ENCODE results near the gene ZFHX3. TPM values are rescaled to one million over a fixed set of nuclear protein-coding genes. Genes with fewer than 3 reads are reported as not detected.

Gene ZFHX3
- polyA plus RNA-seq, 1 donor from 2014 or later, result 26.4 TPM

DNA sequence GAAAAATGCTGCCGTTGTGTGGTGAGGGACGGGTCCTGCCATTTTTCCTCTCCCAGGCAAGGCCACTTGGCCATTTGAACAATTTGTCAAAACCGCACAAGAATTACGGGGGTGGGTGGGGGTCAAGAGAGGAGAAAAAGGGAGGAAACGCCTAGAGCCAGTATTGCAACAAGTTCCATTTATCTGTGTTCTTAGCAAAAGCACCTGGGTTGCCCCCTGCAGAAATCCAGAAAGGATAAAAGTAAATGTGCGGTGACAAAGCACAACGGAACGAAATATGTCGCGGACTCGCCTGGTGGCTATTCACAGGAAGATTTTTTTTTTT is 209.4 kb downstream of the ZFHX3 start:
- no peaks in the 10 kb centered on the region for H3K9me3 ChIP-seq (ENCODE audit: low read length)
- H3K27ac ChIP-seq (ENCODE audit: low read length), result peak overlapping the region; percentile 97
- peak overlapping the region; percentile 72 for H3K9ac ChIP-seq (ENCODE audit: low read length)
- peak overlapping the region; percentile 46 for H3K4me3 ChIP-seq (ENCODE audit: low read length)
- no peaks in the 10 kb centered on the region for H3K27me3 ChIP-seq (ENCODE audit: insufficient read depth, low read depth, low read length)
- no peaks in the 10 kb centered on the region for H3K36me3 ChIP-seq (ENCODE audit: insufficient read depth, low read length)
- no peak for TF ChIP-seq EZH2 (IDR thresholded peaks at IDR 0.05; ENCODE audit: borderline replicate concordance, insufficient read depth, low read length, poor library complexity, severe bottlenecking)
- no peak for TF ChIP-seq RAD21 (conservative IDR thresholded peaks at IDR 0.05)
- no peak for TF ChIP-seq EP300 (conservative IDR thresholded peaks at IDR 0.05; ENCODE audit: poor library complexity, severe bottlenecking)
- TF ChIP-seq, protein P1, sequence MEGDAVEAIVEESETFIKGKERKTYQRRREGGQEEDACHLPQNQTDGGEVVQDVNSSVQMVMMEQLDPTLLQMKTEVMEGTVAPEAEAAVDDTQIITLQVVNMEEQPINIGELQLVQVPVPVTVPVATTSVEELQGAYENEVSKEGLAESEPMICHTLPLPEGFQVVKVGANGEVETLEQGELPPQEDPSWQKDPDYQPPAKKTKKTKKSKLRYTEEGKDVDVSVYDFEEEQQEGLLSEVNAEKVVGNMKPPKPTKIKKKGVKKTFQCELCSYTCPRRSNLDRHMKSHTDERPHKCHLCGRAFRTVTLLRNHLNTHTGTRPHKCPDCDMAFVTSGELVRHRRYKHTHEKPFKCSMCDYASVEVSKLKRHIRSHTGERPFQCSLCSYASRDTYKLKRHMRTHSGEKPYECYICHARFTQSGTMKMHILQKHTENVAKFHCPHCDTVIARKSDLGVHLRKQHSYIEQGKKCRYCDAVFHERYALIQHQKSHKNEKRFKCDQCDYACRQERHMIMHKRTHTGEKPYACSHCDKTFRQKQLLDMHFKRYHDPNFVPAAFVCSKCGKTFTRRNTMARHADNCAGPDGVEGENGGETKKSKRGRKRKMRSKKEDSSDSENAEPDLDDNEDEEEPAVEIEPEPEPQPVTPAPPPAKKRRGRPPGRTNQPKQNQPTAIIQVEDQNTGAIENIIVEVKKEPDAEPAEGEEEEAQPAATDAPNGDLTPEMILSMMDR (IDR thresholded peaks at IDR 0.05; ENCODE audit: poor library complexity, severe bottlenecking), result no peak
- TF ChIP-seq SMC3 (conservative IDR thresholded peaks at IDR 0.05; ENCODE audit: poor library complexity), result no peak
- TF ChIP-seq POLR2AphosphoS5 (IDR thresholded peaks at IDR 0.05), result no peak
- TF ChIP-seq MXI1 (conservative IDR thresholded peaks at IDR 0.05; ENCODE audit: poor library complexity, severe bottlenecking), result no peak
- TF ChIP-seq, protein P2, sequence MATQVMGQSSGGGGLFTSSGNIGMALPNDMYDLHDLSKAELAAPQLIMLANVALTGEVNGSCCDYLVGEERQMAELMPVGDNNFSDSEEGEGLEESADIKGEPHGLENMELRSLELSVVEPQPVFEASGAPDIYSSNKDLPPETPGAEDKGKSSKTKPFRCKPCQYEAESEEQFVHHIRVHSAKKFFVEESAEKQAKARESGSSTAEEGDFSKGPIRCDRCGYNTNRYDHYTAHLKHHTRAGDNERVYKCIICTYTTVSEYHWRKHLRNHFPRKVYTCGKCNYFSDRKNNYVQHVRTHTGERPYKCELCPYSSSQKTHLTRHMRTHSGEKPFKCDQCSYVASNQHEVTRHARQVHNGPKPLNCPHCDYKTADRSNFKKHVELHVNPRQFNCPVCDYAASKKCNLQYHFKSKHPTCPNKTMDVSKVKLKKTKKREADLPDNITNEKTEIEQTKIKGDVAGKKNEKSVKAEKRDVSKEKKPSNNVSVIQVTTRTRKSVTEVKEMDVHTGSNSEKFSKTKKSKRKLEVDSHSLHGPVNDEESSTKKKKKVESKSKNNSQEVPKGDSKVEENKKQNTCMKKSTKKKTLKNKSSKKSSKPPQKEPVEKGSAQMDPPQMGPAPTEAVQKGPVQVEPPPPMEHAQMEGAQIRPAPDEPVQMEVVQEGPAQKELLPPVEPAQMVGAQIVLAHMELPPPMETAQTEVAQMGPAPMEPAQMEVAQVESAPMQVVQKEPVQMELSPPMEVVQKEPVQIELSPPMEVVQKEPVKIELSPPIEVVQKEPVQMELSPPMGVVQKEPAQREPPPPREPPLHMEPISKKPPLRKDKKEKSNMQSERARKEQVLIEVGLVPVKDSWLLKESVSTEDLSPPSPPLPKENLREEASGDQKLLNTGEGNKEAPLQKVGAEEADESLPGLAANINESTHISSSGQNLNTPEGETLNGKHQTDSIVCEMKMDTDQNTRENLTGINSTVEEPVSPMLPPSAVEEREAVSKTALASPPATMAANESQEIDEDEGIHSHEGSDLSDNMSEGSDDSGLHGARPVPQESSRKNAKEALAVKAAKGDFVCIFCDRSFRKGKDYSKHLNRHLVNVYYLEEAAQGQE (IDR thresholded peaks at IDR 0.05; ENCODE audit: borderline replicate concordance), result no peak
- TF ChIP-seq TAF1 (IDR thresholded peaks at IDR 0.05; ENCODE audit: low read depth), result no peak
- no peaks in the 10 kb centered on the region for H3K9me2 ChIP-seq (ENCODE audit: insufficient read depth, low read length)
- peaks cover 61% of the 10 kb centered on the region for H3K79me2 ChIP-seq (replicated peaks; ENCODE audit: insufficient read depth, low read length)
- H3F3A ChIP-seq (ENCODE audit: insufficient read depth, low read length, poor library complexity, severe bottlenecking), result peaks cover 16% of the 10 kb centered on the region
- no peak overlapping the region for H2AFZ ChIP-seq (ENCODE audit: low read depth, low read length)
- no peaks in the 10 kb centered on the region for H4K20me1 ChIP-seq (ENCODE audit: insufficient read depth)
- H3K4me2 ChIP-seq (ENCODE audit: low read length), result peak overlapping the region; percentile 23

DNA sequence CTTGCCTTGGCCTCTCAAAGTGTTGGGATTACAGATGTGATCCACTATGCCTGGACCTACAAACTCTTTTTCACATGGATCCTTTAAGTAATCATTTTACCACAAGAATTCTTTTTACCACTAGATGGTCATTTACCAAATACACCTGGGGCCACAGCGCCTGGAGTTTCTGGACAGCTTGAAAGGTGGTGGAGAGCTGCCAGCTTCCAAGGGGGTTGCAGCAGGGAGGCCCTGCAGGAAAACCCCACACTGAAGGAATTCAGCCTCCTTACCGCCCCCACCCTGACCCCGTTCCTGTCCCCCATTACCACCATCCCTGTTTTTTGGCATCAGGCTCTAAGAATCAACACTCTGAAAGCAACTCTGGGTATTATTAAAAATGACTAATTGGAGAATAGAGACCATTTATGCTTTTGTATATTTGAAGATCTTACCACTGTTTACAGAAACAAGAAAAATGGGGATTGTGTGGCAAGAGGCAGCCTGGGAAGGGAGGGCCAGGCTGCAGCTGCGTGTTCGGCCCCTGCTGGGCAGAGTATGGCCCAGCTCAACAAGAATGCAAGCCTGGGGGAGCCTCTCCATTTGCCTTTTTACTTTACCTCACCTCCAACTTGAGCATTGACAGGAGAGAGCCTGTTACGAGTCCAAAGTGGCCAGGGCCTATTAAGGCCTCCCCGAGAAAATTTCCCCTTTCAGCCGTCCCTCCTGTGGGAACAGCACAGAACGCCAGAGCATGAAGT is 209.9 kb downstream of the ZFHX3 start:
- Histone ChIP-seq H3K9me3 (ENCODE audit: low read length) (no peaks in the 10 kb centered on the region), H4K20me1 (ENCODE audit: insufficient read depth) (no peaks in the 10 kb centered on the region), H3K27ac (ENCODE audit: low read length) (peak overlapping the region; percentile 97), H3F3A (ENCODE audit: insufficient read depth, low read length, poor library complexity, severe bottlenecking) (peaks cover 17% of the 10 kb centered on the region), H3K79me2 (replicated peaks; ENCODE audit: insufficient read depth, low read length) (peaks cover 63% of the 10 kb centered on the region), H3K36me3 (ENCODE audit: insufficient read depth, low read length) (no peaks in the 10 kb centered on the region), H2AFZ (ENCODE audit: low read depth, low read length) (no peak overlapping the region), H3K27me3 (ENCODE audit: insufficient read depth, low read depth, low read length) (no peaks in the 10 kb centered on the region), H3K4me2 (ENCODE audit: low read length) (peak overlapping the region; percentile 23), H3K9ac (ENCODE audit: low read length) (peak overlapping the region; percentile 72), H3K9me2 (ENCODE audit: insufficient read depth, low read length) (no peaks in the 10 kb centered on the region), H3K4me3 (ENCODE audit: low read length) (peak overlapping the region; percentile 46)
- TF ChIP-seq SMC3 (conservative IDR thresholded peaks at IDR 0.05; ENCODE audit: poor library complexity) (no peak), TAF1 (IDR thresholded peaks at IDR 0.05; ENCODE audit: low read depth) (peak; percentile 16), POLR2AphosphoS5 (IDR thresholded peaks at IDR 0.05) (no peak), MXI1 (conservative IDR thresholded peaks at IDR 0.05; ENCODE audit: poor library complexity, severe bottlenecking) (no peak)

All from neural cell (in vitro differentiated cells).